DMS114 treated with DMSO at 0.1 percent for 48 hours (cell line): ENCODE data around the gene MAP4K1.
"Not testable (repeated sequence)": the region's sequence is repeated elsewhere in the genome, so short reads cannot be mapped to it uniquely, and the experiment has no call there.

Source experiments
- DNase-seq: peaks from one replicate; lab custom pipeline; 2025; ENCODE audit not compliant: unreplicated experiment; lab: John Stamatoyannopoulos, UW

MAP4K1 gene

DNA sequence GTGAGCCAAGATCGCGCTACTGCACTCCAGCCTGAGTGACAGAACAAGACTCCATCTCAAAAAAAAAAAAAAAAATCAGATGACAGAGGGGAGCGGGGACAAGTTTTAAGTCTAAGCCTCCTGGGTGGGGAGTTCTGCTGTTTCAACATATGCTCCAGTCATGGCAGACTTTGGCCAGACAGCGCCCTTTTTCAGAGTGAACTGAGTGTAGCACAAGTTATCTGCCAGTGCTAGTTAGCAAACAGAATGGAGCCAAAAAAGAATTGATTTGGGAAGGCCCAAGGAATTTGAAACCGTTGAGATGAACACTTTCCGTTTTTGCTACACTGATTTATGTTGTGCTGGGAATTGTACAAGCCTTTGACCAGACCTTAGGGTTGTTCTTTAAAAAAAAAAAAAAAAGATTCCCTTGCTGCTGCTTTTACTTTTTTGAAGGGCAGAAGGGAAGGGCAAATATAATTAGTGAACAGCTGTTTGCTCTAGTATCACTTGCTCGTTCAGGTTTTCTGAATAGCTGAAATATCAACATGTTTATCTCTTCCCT lies 35.3 kb upstream of the MAP4K1 start:
- DNase-seq: no peak

DNA sequence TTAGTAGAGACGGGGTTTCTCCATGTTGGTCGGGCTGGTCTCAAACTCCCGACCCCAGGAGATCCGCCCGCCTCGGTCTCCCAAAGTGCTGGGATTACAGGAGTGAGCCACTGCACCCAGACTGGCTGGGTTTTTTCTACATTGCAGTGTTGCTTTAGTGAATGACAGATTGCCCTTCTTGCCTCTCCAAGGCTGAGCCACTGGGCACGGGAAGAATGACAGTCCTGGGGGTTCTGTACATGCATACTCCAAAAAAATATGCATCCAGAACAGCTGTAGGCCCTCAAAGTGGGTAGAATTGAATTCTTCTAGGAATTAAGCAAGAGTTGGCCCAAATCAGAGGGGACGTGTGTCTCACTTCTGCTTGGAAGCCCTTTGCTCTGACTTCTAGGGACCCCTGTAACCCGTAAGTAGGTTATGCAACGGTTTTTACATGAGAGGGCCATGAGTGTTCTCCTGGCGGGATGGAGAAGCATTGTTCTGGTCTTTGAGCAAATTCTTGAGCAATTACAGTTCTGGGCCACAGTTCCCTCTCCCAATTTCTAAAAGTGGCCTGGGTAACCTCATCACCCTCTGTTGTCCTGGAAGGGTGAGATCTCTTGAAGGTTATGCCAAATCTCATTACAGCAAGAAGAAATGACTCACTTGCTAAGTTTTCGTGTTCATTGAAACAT lies 33.3 kb upstream of the MAP4K1 start:
- no peak for DNase-seq

DNA sequence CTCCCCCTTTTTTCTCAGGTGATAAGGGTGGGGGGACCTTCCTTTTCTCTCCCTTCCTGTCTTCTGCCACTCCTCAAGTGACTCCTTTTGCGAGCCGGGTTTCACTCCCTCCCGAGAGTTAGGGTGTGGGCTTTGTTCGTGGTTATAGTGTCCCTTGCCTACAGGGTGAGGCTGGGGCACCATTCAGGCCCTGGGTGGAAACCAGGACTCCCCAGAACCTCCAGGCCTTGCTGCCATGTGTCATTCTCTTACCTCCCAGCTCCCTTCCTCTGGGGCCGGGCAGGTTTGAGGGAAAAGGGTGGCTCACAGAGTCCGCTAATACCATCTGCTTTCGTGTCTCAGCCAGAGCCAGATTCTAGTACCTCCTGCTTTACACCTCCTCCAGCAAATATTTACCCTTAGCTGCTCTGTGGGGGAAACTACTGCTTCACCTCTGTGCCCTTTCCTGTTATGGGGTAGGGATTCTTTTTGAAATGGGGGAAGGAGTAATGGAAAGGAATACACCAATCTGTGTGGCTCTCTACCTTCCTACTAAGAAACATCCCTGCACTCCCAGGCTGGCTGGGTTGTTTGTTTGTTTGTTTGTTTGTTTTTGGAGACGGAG lies 32.5 kb upstream of the MAP4K1 start:
- no peak for DNase-seq

DNA sequence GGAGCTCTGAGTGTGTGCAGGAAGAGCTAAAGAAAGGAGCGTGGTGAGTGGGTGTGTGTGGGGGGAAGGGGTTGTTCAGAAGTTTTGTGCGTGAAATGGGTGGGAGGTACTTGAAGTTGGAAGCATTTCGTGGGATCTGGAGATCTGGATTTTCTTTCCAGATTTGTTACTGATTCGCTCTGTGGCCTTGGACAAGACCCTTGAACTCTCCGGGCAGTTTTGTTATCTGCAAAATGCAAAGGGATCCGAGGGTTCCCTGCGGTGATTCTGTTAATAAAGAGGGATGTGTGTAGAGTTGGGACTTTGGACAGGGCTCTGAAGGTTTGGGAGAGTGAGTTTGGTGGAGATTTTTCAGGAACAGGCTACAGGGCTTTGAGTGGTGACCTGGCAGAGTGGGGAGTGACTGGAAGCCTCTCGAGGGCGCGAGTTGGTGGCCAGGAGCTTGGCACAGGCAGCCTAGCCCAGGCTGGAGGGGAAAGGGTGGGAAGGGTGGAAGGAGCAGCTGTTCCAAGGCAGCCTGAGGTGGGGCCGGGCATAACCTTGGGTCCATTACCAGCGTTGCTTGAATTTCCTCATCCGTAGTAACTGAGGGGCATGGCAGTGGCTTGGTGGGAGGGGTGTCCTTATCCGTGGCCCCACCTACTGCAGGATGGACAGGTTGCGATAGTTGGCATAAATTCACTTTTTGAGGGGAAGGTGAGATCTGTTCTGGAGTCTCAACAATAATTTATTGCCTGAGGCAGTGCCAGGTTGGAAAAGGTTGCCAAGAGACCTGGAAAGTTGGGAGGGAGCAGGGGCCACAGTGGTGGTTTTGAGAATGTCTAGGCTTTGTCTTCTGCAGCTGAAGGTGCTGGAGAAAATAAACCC lies 31.8 kb upstream of the MAP4K1 start:
- no peak for DNase-seq

DNA sequence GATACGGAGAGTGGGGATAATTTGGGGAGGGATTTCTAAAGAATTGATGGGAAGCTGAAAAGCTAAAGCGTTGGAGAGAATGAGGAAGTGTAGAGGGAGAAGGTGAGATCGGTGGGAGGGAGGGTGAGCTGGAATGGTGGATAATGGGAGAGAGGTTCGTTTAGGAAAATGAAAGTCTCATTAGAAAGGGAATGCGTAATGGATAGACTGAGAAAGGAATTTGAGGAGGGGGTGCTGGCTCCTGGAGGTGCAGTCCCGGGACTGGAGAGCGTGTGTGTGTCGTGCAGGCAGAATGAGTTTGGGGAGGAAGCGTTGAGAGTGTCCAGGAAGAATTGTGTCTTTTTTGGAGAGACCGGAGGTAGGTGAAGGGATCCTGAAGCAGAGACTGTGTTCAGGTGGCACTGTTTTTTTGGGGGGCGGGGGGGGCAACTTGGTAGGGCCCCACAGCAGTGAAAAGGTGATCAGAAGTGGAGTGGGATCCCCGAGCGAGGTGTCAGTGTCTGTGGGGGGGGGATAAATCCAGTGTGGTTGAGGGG lies 31.1 kb upstream of the MAP4K1 start:
- DNase-seq: no peak

DNA sequence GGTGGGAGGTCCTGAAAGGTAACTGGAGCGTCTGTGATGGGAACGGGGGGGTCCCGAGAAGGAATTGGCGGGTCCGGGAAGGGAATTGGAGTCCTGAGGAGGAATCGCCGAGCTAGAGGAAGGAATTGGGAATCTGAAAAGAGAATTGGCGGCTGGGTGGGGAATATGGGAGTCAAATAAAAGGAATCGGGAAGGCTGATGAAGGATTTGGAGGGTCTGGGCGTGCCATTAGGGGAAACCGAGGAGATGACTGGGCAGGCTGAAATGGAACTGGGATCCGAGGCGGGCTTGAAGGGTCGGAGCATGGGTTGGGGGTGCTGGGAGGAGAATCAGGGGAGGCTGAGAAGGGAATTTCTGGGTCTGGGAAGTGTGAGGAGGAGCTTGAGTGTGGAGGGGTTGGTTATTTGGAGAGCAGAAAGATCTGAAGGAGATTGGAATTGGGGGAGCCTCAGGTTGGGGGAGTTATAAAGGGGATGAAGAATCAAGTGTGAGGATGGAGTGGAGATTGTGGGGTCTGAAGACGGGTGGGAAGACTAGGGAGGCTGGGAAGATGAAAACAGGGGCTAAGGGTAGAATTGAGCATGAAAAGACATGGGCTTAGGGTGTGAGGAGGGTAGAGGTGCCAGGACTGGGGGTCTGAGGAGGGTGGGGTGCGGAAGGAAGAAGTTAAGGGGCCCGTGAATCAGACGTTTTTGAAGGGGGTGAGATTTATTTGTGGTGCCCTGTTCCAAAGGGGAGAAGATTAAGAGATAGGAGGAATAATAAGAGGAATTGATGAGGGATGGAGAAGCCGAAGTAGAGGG lies 30.4 kb upstream of the MAP4K1 start:
- no peak for DNase-seq

DNA sequence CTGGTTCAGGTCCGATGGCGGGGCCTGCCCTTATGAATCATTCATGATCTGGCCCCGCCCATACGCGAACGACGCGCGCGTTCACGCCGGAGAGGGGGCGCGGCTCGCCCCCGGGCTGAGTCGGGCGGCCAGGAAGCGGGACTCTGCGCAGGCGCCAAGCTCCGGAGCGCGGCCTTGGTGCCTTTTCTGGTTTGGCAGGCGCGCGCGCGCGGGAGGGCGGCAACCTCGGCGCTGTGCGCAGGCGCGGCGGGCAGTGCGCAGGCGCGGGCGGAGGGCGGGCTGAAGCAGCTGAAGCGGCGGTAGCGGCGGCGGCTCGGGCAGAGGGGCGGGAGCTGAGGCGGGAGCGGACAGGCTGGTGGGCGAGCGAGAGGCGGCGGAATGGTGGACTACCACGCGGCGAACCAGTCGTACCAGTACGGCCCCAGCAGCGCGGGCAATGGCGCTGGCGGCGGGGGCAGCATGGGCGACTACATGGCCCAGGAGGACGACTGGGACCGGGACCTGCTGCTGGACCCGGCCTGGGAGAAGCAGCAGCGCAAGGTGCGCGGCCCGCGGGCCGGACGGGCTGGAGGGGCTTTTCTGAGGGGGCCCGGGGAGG lies 29.7 kb upstream of the MAP4K1 start, which contains the start of gene ACTN4:
Gene ACTN4, plus strand, starts transcription at position 282 of the 598 bp plus-strand sequence. Its CDS starts 97 bp downstream, at position 379.
- DNase-seq: peak; percentile 95

DNA sequence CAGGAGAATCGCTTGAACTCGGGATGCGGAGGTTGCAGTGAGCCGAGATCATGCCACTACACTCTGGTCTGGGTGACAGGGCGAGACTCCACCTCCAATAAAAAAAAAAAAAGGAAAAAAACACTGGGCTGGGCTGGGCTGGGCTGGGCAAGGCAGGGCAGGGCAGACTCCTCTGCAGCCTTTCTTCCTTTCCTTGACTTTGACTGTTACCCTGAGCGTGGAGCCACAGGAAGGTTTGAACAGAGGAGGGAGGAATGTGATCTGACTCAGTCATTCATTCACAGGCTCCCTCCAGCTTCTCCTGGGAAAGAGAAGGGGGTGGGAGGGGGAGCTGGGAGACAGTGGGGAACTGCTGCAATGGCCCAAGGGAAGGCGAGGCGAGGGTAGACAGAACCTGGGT lies 27.0 kb upstream of the MAP4K1 start:
- DNase-seq: no peak

DNA sequence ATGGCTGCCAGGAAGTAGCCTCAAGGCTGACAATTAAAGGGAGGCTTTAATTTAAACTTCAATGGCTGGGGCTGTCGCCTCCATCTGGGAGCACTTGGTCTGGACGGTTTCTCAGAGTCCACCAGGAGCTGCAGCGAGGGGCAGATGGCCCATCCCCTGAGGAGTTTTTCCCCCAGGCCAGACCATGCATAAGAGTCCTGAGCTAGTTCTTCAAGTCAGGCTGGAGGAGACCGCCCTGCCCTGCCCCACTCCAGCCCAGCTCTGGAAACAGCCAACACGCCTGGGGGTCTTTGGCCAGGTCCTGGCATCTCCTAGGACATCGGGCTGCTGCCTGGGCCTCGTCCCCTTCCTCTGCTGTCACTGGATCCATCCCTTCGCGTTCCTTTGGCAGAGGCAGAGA lies 24.4 kb upstream of the MAP4K1 start:
- no peak for DNase-seq

DNA sequence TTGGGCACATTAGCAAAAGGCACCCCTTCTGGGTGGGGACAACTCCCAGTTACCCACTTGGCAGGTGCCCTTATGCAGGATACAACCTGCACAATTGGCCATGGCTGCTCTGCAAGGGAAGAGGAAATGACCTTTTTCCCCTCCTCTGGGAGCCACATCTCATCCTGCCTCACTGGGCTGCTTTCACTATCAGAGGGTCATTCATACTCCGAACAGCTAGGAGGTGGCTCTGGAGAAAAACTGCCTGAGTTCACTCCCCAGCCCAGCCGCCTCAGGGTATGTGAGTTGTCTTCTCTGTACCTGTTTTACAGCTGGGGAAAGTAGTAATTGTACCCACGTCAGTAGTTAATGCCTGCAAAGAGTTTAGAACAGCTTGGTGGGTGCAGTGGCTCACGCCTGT lies 22.6 kb upstream of the MAP4K1 start:
- no peak for DNase-seq

DNA sequence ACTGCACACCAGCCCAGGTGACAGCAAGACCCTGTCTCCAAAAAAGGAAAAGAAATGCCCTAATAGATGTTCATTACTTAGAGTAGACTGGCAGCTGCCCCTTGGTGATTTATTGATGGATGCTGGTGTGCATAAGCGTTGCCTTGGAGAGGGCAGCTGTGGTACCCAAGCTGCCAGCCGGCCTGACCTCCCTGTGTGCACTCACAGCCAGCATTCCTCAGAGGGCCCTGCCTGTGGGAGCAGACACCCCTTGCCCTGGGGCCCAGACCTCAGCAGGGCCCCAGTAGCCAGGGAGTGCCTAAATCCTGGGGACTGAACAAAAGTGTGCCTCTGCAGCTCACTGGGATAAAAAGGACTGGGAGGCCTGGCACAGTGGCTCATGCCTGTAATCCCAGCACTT lies 21.9 kb upstream of the MAP4K1 start:
- no peak for DNase-seq

DNA sequence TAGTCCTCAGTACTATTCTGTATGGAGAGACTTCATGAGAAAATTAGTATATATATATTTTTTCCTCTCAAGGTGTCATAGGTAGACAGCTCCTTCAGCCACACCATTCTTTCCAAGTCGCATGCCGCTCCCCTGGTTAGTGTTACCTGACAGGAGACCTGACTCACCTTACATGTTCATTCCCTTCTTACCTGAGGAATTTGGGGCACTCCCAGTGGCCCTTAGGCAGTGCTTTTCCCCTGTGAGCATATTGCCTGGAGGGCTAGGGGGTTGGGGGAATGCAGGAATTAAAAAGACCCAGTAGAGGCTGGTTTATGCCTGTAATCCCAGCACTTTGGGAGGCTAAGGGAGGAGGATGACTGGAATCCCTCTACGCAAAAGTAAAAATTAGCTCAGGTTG lies 20.7 kb upstream of the MAP4K1 start:
- no peak for DNase-seq

DNA sequence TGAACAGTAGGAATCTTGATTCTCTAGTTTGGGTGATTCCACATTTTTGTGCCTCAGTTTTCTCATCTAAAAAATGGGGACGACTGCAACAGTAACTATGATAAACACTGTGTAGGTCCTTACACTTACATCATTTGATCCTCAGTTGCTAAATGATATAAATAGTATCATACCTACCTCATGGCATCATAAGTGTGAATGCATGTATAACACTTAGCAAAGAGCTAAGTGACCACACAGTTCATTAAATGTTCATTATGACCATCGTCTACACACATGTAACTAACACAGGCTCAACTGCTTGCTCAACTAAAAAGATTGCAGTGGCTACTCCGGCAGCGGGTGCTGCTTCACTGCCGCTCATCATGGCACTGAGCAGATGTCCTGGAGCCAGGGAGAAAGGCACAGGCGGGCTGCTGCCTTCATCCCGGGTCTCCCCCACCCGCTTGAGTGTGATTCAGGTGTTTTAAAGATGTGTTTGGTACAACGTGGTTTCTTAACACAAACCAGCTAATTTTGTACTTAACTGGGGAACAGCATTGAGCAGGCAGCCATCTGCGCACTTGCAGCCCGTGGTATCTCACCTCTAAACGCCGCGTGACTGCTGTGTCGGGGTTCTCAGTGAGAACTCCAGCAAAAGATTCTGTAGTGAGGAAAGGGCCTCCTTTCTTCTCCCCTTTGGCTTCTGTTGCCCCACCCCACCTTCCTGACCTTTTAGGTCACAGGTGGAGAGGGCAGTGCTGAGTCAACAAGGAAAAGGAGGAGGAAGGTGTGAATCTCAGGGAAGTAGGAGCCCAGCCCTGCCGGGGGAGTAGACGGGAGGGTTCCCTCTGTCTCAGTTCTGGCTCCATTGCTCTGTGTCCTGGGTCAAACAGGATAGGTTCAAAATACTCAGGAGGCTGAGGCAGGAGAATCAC lies 18.0 kb upstream of the MAP4K1 start:
- DNase-seq: no peak

DNA sequence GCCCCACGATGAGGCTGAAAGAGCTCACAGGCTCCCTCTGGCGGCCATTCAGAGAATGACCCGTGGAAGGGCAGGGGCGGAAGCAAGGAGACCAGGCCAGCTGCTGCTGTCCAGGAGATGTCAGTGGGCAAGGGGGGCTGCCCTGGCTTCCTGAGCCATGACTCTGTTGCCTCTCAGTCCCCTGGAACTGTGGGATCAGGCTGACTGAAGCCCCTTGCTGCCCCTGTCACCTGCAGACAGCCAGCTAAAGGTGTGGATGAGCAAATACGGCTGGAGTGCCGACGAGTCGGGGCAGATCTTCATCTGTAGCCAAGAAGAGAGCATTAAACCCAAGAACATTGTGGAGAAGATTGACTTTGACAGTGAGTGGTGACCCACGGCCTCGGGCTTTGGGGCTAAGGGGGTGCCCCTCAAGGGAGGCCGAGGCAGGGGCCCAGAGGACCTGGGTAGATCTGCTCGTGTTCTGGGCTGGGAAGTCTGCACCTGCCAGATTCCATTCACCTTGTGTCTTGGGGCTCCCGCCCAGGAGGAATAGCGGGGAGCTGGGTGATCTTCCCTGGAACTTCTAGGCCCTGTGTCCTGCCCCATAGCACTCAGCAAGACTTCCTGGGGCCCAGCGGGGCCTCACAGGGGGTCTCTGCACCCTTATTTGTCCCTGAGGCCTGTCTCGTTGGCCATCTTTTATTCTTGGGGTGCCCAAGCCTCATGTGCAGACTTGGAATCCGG lies 17.2 kb upstream of the MAP4K1 start:
- DNase-seq: peak; percentile 63

DNA sequence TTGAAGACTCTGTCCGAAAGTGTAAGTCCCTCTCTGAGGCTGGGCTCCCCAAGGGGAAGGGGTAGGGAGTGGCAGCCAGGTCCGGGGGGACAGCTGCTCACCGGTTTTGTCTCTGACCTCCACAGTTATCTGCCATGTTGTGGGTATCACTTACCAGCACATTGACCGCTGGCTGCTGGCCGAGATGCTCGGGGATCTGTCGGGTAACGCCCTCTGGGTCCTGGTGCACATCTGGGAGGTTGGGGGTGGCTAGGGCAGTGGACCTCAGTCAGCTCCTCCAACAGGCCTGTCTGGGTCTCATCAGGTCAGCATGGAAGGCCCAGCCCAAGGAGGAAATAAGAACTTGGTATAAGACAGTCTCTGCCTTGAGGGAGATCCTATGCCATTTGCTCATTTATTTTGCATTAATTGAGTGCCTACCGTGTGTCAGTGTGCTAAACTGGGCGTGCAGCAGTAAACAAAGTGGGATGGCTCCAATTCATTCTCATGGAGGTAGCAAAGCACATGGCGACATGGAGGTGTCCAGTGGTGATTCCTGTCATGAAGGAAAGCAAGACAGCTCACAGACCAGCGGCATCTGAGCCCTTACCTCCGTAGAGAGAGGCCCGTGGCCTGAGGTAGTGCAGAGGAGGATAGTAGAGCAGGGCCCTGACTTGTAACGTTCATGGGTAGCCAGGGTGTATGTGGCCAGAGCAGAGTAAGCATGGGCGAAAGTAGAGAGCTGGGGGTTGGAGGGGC lies 14.9 kb upstream of the MAP4K1 start:
- DNase-seq: no peak

DNA sequence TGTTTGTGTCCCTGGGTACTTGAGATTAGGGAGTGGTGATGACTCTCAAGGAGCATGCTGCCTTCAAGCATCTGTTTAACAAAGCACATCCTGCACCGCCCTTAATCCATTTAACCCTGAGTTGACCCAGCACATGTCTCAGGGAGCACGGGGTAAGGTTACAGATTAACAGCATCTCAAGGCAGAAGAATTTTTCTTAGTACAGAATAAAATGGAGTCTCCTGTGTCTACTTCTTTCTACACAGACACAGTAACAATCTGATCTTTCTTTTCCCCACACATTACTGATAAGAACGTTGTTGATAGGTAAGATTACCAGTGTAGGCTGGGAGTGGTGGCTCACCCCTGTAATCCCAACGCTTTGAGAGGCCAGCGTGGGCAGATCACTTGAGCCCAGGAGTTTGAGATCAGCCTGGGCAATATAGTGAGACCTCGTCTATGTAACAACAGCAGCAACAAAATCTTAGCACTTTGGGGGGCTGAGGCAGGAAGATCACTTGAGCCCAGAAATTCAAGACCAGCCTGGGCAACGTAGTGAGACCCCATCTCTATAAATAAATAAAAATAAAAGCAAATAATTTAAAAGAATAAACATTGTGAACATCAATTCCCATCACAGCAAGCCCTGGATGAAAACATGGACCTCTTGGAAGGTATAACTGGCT lies 14.2 kb upstream of the MAP4K1 start:
- not testable (repeated sequence) for DNase-seq

DNA sequence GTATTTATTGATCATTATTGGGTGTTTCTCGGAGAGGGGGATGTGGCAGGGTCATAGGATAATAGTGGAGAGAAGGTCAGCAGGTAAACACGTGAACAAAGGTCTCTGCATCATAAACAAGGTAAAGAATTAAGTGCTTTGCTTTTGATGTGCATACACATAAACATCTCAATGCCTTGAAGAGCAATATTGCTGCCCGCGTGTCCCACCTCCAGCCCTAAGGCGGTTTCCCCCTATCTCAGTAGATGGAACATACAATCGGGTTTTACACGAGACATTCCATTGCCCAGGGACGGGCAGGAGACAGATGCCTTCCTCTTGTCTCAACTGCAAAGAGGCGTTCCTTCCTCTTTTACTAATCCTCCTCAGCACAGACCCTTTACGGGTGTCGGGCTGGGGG lies 13.5 kb upstream of the MAP4K1 start:
- DNase-seq: not testable (repeated sequence)
